AG04450 (cell line): ENCODE measurements around the gene ENO4. TPM values are rescaled to one million over a fixed set of nuclear protein-coding genes. Genes with fewer than 3 reads are reported as not detected.

Experiments used
- CTCF ChIA-PET: fragments of 300-600, 350-600 bp; formaldehyde crosslinking; extraction: SDS; loops from one replicate; lab custom pipeline; 2022; ENCODE audit warnings: antibody characterized with exemption, inconsistent platforms; lab: Charles Lee
- POLR2A ChIA-PET: fragments of 350-600 bp; formaldehyde crosslinking; extraction: SDS; loops from one replicate; lab custom pipeline; 2021; ENCODE audit warnings: antibody characterized with exemption, inconsistent platforms; lab: Yijun Ruan, JAX
- DNase-seq: peaks from one replicate; pipeline ENCODE4 v3.0.0-alpha.2; 2011; ENCODE audit warnings: low read depth, low spot score
- H3K27ac ChIP-seq: one replicate; pipeline ENCODE4 v1.5.1; 2012; ENCODE audit warnings: low read depth, low read length, control low read depth
- H3K27me3 ChIP-seq: one replicate; pipeline ENCODE4 v1.6.0; 2012; ENCODE audit warnings: low read length; ENCODE audit not compliant: control insufficient read depth, insufficient read depth
- H3K4me3 ChIP-seq: 2 replicates; pipeline ENCODE4 v1.5.1; 2011; ENCODE audit warnings: mild to moderate bottlenecking, low read depth, low read length, control low read depth
- H3K9me3 ChIP-seq: 2 replicates; pipeline ENCODE4 v1.5.1; 2012; ENCODE audit warnings: low read length; ENCODE audit not compliant: control insufficient read depth, insufficient read depth
- polyA plus RNA-seq: library from polyadenylated mRNA; depleted of rRNA; stranded (reverse); fragments of >200 nt; gene quantifications from 2 replicates; pipeline ENCODE4 v1.2.3, GENCODE V29; 2011
- TF ChIP-seq, protein P1 (sequence below): IDR thresholded peaks from 2 replicates; pipeline ENCODE4 v1.5.1; 2011; ENCODE audit warnings: low read depth, low read length, control low read depth, inconsistent platforms

The ENO4 gene
- polyA plus RNA-seq, 1 experiment: 0.11 TPM

DNA sequence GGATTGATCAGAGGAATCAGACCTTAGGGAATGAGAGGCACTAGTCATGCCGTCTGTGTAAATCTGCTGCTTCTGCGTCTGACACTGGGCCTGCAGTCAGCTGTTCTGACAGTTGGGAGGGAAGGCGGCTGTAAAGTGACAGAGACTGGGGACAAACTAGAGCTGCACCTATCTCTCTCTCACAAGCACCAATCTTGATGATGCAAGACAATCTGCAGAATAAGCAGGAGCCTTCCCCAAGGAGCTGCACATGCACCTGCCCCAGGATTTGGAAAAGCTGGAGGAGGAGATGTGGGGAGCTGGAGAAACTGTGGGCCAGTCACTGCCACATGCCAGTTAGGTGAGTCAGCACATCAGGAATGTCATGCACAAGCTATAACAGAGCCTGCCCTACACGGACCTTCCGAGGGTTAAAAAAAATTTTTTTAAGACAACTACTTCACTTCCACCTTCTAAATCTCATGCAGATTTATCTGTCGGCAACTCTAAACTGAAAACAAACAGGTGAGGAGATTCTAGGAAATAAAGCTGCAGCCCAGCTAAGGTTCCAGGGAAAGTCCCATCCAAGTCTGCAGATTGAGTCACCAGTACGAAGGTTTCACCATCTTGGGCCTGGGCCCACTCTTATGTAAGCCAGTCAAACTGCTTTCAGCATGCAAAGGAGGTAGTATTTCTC, 39.2 kb downstream of the ENO4 start:
- Histone ChIP-seq H3K9me3 (no peaks in the 10 kb centered on the region; the same call in 1 of the 2 replicates), H3K4me3 (no peak overlapping the region), H3K27ac (no peak overlapping the region), H3K27me3 (no peaks in the 10 kb centered on the region)
- ChIA-PET CTCF (interaction anchor here (0.5 to 2.9 kb wide), 2 partner anchors 207 to 287 kb away, joined by 6 to 13 read pairs; no protein-coding TSS in a partner anchor), POLR2A (interaction anchor here (0.6 to 1.3 kb wide), 3 partner anchors 10 to 472 kb away, joined by 3 to 8 read pairs (median 3); no protein-coding TSS in a partner anchor)
- TF ChIP-seq, protein P1, sequence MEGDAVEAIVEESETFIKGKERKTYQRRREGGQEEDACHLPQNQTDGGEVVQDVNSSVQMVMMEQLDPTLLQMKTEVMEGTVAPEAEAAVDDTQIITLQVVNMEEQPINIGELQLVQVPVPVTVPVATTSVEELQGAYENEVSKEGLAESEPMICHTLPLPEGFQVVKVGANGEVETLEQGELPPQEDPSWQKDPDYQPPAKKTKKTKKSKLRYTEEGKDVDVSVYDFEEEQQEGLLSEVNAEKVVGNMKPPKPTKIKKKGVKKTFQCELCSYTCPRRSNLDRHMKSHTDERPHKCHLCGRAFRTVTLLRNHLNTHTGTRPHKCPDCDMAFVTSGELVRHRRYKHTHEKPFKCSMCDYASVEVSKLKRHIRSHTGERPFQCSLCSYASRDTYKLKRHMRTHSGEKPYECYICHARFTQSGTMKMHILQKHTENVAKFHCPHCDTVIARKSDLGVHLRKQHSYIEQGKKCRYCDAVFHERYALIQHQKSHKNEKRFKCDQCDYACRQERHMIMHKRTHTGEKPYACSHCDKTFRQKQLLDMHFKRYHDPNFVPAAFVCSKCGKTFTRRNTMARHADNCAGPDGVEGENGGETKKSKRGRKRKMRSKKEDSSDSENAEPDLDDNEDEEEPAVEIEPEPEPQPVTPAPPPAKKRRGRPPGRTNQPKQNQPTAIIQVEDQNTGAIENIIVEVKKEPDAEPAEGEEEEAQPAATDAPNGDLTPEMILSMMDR: no peak
- DNase-seq: peak; percentile 55

DNA sequence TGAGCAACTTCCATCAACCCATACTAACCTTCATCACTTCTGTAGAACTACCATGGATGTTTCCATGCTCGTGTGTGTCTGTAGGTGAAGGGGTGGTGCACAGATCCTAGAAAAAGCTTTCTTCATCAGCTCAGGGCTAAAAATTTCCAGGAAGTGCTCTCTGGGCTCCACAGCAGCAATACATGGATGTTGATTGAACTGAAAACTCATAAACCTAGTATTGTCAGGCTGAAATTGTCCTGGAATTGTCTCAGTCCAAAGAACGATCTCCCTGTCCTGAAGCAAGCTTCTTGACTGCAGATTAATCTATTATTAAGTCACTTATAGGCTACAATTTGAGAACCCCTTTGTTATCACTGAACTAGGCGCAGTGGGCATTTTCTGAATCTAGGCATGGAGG, 39.8 kb downstream of the ENO4 start:
- TF ChIP-seq, protein P1: no peak
- DNase-seq: no peak
- Histone ChIP-seq H3K9me3 (no peaks in the 10 kb centered on the region; the same call in 1 of the 2 replicates), H3K27ac (no peak overlapping the region), H3K27me3 (no peaks in the 10 kb centered on the region), H3K4me3 (no peak overlapping the region)
- ChIA-PET CTCF (interaction anchor here (2.9 kb wide), 1 partner anchor 286 kb away, joined by 13 read pairs; no protein-coding TSS in a partner anchor), POLR2A (interaction anchor here (0.6 to 1.3 kb wide), 3 partner anchors 10 to 471 kb away, joined by 3 to 8 read pairs (median 3); no protein-coding TSS in a partner anchor)

DNA sequence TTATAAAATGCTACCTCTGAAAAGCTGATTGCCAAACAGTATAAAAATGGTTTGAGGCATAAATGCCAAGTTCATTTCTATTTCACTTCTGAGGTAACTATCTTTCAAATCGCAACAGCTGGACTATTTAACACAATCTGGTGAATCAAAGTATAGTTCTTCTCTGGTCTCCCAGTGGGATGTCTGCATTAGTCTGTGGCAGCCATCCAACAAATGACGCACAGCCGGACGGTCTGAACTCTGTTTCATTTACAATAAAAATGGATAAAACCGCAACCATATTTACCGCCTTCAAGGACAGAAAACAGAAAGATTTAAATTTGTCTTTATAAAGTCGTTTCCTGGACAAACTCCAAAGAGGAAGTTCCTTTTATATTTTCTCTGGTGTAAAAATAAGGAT, 41.9 kb downstream of the ENO4 start:
- CTCF ChIA-PET: interaction anchor here (1.0 to 2.9 kb wide), 4 partner anchors 275 to 552 kb away, joined by 3 to 13 read pairs (median 4); no protein-coding TSS in a partner anchor
- Histone ChIP-seq H3K4me3 (no peak overlapping the region), H3K9me3 (no peaks in the 10 kb centered on the region; the same call in 1 of the 2 replicates), H3K27me3 (no peaks in the 10 kb centered on the region), H3K27ac (no peak overlapping the region)
- TF ChIP-seq, protein P1: no peak
- peak; percentile 81 for DNase-seq
- POLR2A ChIA-PET: no interaction called here

DNA sequence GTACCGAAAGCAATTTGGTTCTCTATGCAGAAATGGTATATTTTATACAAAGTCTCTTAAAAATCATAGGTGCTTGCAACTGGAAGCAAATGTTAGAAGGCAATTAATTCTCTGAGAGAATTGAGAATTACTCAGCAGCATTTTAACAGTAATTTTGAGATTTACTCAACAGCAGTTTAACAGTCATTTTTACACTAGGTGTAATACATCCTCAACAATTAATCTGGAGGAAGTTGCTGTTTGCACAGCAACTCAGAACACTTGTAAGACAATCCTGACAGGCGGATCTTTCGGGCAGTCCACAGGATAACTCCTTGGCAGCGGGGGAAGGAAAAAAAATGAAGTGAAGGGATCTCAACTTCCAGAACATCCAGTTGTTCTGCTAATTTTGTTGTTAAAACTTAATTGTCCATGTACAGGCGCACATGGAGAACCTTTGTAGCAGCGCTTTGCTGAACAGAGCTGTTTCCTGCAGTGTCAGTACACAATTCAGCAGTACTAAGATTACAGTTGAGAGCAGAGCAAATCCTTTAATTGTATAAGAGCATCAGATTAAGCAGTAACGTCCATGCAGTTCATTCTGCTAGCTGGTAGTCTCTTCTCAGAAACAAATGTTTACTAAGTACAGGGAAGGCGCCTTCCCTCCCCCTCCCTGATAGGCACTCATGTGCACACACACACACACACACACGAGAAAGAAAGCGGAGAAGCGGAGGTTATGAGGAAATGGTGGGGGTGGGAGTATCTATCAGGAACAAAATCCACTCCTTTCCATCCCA, 43.8 kb downstream of the ENO4 start:
- CTCF ChIA-PET: interaction anchor here (0.6 to 1.1 kb wide), 2 partner anchors 13 to 448 kb away, joined by 3 to 4 read pairs; no protein-coding TSS in a partner anchor
- H3K4me3 ChIP-seq: no peak overlapping the region
- H3K27me3 ChIP-seq: no peaks in the 10 kb centered on the region
- no peak overlapping the region for H3K27ac ChIP-seq
- TF ChIP-seq, protein P1: no peak
- no peak for DNase-seq
- no peaks in the 10 kb centered on the region for H3K9me3 ChIP-seq
- POLR2A ChIA-PET: no interaction called here

DNA sequence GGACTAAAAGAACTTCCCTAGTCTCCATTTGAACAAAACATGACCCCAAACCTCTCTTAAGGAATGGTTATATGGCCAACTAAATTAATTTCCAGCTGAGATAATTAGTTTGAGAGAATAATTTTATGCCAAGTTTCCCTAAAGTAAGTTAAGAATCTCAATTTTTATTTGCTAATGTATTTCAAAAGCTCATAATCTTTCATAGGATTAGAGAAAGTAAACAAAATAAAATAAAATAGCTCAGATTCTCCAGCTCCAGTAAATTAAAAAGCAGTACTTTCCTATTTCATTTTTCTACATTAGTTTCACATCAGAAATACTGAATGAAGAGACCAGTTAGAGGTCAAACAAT, 44.4 kb downstream of the ENO4 start:
- no peak overlapping the region for H3K27ac ChIP-seq
- H3K27me3 ChIP-seq: no peaks in the 10 kb centered on the region
- H3K9me3 ChIP-seq: no peaks in the 10 kb centered on the region
- H3K4me3 ChIP-seq: no peak overlapping the region
- TF ChIP-seq, protein P1: no peak
- no peak for DNase-seq
- CTCF ChIA-PET: interaction anchor here (1.1 kb wide), 1 partner anchor 13 kb away, joined by 4 read pairs; no protein-coding TSS in a partner anchor
- POLR2A ChIA-PET: no interaction called here
